Mesothelial cell of epicardium (in vitro differentiated cells): ENCODE results near the gene LRIT1. TPM values are rescaled to one million over a fixed set of nuclear protein-coding genes. Genes with fewer than 3 reads are reported as not detected.

ENCODE experiments used
- DNase-seq, 2 experiments: peaks; one replicate each; pipeline ENCODE4 v3.0.0; 2021; ENCODE audit warnings: low spot score in 2 of 2; ENCODE audit not compliant: unreplicated experiment in 2 of 2
- H3K27ac Mint-ChIP-seq: 2 replicates; pipeline ENCODE4 v1.8.0; 2021; ENCODE audit warnings: mixed read lengths
- H3K27me3 Mint-ChIP-seq: 2 replicates; pipeline ENCODE4 v1.8.0; 2021; ENCODE audit warnings: low read depth, mixed read lengths
- H3K36me3 Mint-ChIP-seq: 2 replicates; pipeline ENCODE4 v1.8.0; 2021; ENCODE audit warnings: mixed read lengths
- H3K4me1 Mint-ChIP-seq: 2 replicates; pipeline ENCODE4 v1.8.0; 2021; ENCODE audit warnings: mixed read lengths
- H3K4me3 Mint-ChIP-seq: 2 replicates; pipeline ENCODE4 v1.8.0; 2021; ENCODE audit warnings: mild to moderate bottlenecking, moderate library complexity, mixed read lengths
- H3K9me3 Mint-ChIP-seq: 2 replicates; pipeline ENCODE4 v1.8.0; 2021; ENCODE audit warnings: mixed read lengths
- total RNA-seq: library from RNA; stranded (reverse); gene quantifications from 3 replicates; pipeline ENCODE4 v1.2.1, GENCODE V29; 2021
- TF ChIP-seq, protein P1 (sequence below): fragments of 200-600 bp; sonication (generic); IDR thresholded peaks from one replicate; pipeline ENCODE4 v1.5.0; 2021; ENCODE audit warnings: antibody characterized with exemption; ENCODE audit not compliant: unreplicated experiment

LRIT1 gene
- total RNA-seq, 1 donor from 2014 or later, result not detected

GRCh38 chr10:84198206-84198915 is 43.0 kb downstream of the LRIT1 start:
- Mint-ChIP-seq H3K27ac (no peak overlapping the region), H3K36me3 (no peaks in the 10 kb centered on the region), H3K4me1 (no peaks in the 10 kb centered on the region), H3K27me3 (peaks cover 76% of the 10 kb centered on the region), H3K9me3 (no peaks in the 10 kb centered on the region), H3K4me3 (no peak overlapping the region)
- no peak for DNase-seq
- TF ChIP-seq, protein P1, sequence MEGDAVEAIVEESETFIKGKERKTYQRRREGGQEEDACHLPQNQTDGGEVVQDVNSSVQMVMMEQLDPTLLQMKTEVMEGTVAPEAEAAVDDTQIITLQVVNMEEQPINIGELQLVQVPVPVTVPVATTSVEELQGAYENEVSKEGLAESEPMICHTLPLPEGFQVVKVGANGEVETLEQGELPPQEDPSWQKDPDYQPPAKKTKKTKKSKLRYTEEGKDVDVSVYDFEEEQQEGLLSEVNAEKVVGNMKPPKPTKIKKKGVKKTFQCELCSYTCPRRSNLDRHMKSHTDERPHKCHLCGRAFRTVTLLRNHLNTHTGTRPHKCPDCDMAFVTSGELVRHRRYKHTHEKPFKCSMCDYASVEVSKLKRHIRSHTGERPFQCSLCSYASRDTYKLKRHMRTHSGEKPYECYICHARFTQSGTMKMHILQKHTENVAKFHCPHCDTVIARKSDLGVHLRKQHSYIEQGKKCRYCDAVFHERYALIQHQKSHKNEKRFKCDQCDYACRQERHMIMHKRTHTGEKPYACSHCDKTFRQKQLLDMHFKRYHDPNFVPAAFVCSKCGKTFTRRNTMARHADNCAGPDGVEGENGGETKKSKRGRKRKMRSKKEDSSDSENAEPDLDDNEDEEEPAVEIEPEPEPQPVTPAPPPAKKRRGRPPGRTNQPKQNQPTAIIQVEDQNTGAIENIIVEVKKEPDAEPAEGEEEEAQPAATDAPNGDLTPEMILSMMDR, result no peak

DNA sequence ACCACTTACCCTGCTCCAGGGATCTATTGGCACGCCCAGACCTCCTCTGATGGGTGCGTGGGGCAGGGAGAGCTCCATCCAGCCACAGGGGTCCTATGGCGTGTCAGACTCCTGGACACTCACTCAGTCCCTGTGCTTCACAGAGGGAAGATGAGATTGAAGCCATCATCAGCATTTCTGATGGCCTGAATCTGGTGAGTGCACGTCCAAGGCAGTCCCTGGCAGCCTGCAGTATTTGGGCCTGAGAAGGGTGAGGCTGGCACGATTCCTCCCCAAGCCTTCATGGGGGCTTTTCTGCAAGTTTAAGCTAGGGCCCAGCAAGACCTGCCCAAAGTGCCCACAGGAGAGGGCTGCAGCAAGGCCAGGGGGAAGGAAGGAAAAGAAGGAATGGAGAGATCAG is 43.7 kb downstream of the LRIT1 start:
- H3K4me1 Mint-ChIP-seq, result no peaks in the 10 kb centered on the region
- H3K27me3 Mint-ChIP-seq, result peaks cover 83% of the 10 kb centered on the region
- TF ChIP-seq, protein P1, result no peak
- no peak for DNase-seq
- no peak overlapping the region for H3K27ac Mint-ChIP-seq
- no peak overlapping the region for H3K4me3 Mint-ChIP-seq
- no peaks in the 10 kb centered on the region for H3K9me3 Mint-ChIP-seq
- no peaks in the 10 kb centered on the region for H3K36me3 Mint-ChIP-seq

DNA sequence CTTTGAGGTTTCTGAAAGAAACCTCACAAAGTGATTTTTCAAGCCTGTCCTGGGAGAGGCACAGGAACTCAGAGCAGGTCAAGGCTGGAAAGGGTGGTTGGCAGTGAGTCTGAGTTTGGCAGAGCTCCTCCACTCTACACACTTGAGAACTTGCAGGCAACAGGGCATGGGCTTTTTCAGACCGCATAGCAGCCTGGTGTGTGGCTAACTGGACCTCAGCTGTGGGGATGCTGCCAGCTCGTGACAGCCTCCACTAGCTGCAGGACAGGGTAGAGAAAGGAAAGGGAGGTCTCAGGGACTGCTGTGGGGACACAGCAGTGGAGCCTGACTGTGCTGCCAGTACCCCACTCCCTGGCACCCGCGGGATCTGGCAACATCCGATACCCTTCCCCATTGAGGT is 44.4 kb downstream of the LRIT1 start:
- H3K9me3 Mint-ChIP-seq, result no peaks in the 10 kb centered on the region
- H3K27ac Mint-ChIP-seq, result no peak overlapping the region
- H3K4me3 Mint-ChIP-seq, result no peak overlapping the region
- H3K36me3 Mint-ChIP-seq, result no peaks in the 10 kb centered on the region
- no peak for DNase-seq
- H3K27me3 Mint-ChIP-seq, result peaks cover 86% of the 10 kb centered on the region
- H3K4me1 Mint-ChIP-seq, result no peaks in the 10 kb centered on the region
- TF ChIP-seq, protein P1, result no peak

GRCh38 chr10:84196083-84196482 is 45.3 kb downstream of the LRIT1 start:
- DNase-seq, result no peak
- H3K27ac Mint-ChIP-seq, result no peak overlapping the region
- H3K27me3 Mint-ChIP-seq, result peaks cover 95% of the 10 kb centered on the region
- H3K9me3 Mint-ChIP-seq, result no peaks in the 10 kb centered on the region
- no peaks in the 10 kb centered on the region for H3K36me3 Mint-ChIP-seq
- TF ChIP-seq, protein P1, result no peak
- H3K4me3 Mint-ChIP-seq, result no peak overlapping the region
- H3K4me1 Mint-ChIP-seq, result no peaks in the 10 kb centered on the region

- Mint-ChIP-seq H3K4me3 (peak overlapping the region; percentile 38), H3K27me3 (peaks cover 95% of the 10 kb centered on the region), H3K4me1 (no peaks in the 10 kb centered on the region), H3K36me3 (no peaks in the 10 kb centered on the region), H3K27ac (no peak overlapping the region), H3K9me3 (no peaks in the 10 kb centered on the region)
- no peak for DNase-seq
- TF ChIP-seq, protein P1, result no peak
These were observed 46.1 kb downstream of the LRIT1 start for GRCh38 chr10:84195044-84195830.
